ENCODE results near the gene MYB.

Gene MYB

GRCh38 chr6:135188718-135189117 is 7.6 kb downstream of the MYB start:
- DNase-seq (ENCODE audit: low read depth in 2 of 2), result no peak

- DNase-seq (ENCODE audit: low read depth in 2 of 2), result no peak
Measured at GRCh38 chr6:135189344-135189743, 8.2 kb downstream of the MYB start.

- DNase-seq (ENCODE audit: low read depth in 2 of 2), result no peak
Measured at GRCh38 chr6:135191508-135192255, 10.6 kb downstream of the MYB start.

GRCh38 chr6:135192256-135193174 is 11.4 kb downstream of the MYB start:
- DNase-seq (ENCODE audit: low read depth in 2 of 2), result no peak

- DNase-seq (ENCODE audit: low read depth in 2 of 2), result no peak
Measured at GRCh38 chr6:135193221-135193620, 12.1 kb downstream of the MYB start.

- no peak for DNase-seq (ENCODE audit: low read depth in 2 of 2)
Measured at GRCh38 chr6:135195041-135195440, 13.9 kb downstream of the MYB start.

- no peak for DNase-seq (ENCODE audit: low read depth in 2 of 2)
Measured at GRCh38 chr6:135195522-135195921, 14.4 kb downstream of the MYB start.

GRCh38 chr6:135196739-135197510 is 15.8 kb downstream of the MYB start:
- no peak for DNase-seq (ENCODE audit: low read depth in 2 of 2)

GRCh38 chr6:135202836-135203235 is 21.7 kb downstream of the MYB start:
- DNase-seq (ENCODE audit: low read depth in 2 of 2), result no peak

- no peak for DNase-seq (ENCODE audit: low read depth in 2 of 2)
Measured at GRCh38 chr6:135204951-135205350, 23.8 kb downstream of the MYB start.

- no peak for DNase-seq (ENCODE audit: low read depth in 2 of 2)
Measured at GRCh38 chr6:135209803-135210202, 28.7 kb downstream of the MYB start.

GRCh38 chr6:135210632-135211305 is 29.7 kb downstream of the MYB start:
- DNase-seq (ENCODE audit: low read depth in 2 of 2), result no peak

- DNase-seq (ENCODE audit: low read depth in 2 of 2), result no peak
Measured at GRCh38 chr6:135211306-135211702, 30.2 kb downstream of the MYB start.

- DNase-seq (ENCODE audit: low read depth in 2 of 2), result no peak
Measured at GRCh38 chr6:135212020-135212806, 31.1 kb downstream of the MYB start.

- DNase-seq (ENCODE audit: low read depth in 2 of 2), result no peak
Measured at GRCh38 chr6:135212935-135213334, 31.8 kb downstream of the MYB start.

- no peak for DNase-seq (ENCODE audit: low read depth in 2 of 2)
Measured at GRCh38 chr6:135213616-135214015, 32.5 kb downstream of the MYB start.

GRCh38 chr6:135215160-135215559 is 34.1 kb downstream of the MYB start:
- DNase-seq (ENCODE audit: low read depth in 2 of 2), result no peak

- no peak for DNase-seq (ENCODE audit: low read depth in 2 of 2)
Measured at GRCh38 chr6:135215563-135215962, 34.5 kb downstream of the MYB start.

- DNase-seq (ENCODE audit: low read depth in 2 of 2), result no peak
Measured at GRCh38 chr6:135217663-135218062, 36.6 kb downstream of the MYB start.

- no peak for DNase-seq (ENCODE audit: low read depth in 2 of 2)
Measured at GRCh38 chr6:135219346-135219745, 38.2 kb downstream of the MYB start.

- DNase-seq (ENCODE audit: low read depth in 2 of 2), result no peak
Measured at GRCh38 chr6:135221042-135221441, 39.9 kb downstream of the MYB start.
